NOMO-1 (cell line): Measurements from ENCODE around the gene LYG1.
"Not testable (repeated sequence)": the region's sequence is repeated elsewhere in the genome, so short reads cannot be mapped to it uniquely, and the experiment has no call there.

Source experiments
- DNase-seq, 2 experiments: peaks; one replicate each; lab custom pipeline; 2025; ENCODE audit not compliant: unreplicated experiment in 2 of 2; lab: John Stamatoyannopoulos, UW

LYG1 gene

GRCh38 chr2:99278195-99278765 lies 22.7 kb downstream of the LYG1 start:
- DNase-seq = not testable (repeated sequence)

GRCh38 chr2:99275882-99276281 lies 25.1 kb downstream of the LYG1 start:
- no peak for DNase-seq

DNA sequence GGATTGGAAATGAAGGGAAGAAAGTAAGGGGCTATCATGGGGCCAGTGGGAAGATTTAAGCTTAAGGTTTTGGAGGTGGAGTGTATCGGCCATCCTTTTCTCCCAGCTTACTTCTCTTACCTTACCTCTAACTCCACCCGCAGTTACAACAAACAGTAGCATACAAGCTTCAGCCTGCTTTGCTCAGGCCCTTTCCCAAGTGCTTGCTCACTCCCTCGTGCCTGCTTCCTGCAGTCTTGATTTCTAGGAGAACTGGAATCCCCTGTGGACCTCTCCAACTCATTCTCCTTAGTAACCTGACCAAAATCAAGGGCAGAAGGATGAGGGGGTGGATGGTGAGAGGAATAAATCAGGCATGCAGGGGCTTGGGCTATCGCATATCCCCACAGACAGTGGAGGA lies 39.8 kb downstream of the LYG1 start:
- no peak for DNase-seq

DNA sequence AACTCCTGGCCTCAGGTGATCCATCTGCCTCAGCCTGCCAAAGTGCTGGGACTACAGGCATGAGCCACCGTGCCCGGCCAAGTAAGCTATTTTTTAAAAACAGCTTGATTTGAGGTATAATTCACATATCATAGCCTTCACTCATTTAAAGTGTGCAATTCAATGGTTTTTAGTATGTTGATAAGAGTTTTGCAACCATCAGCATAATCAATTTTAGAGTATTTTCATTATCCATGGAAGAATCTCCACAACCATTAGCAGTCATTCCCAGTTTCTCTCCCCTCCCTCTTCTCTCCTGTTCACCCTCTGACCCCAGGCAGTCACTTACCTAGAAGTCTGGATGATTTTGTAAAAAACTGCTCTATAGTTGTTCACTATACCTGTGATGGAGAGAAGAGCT lies 40.8 kb downstream of the LYG1 start:
- no peak for DNase-seq

- DNase-seq = peak in 1 of 2 experiments; percentile 9
These were observed 41.5 kb downstream of the LYG1 start for GRCh38 chr2:99259465-99259864.

- DNase-seq = no peak
These were observed 44.3 kb downstream of the LYG1 start for GRCh38 chr2:99256677-99257076.

- DNase-seq = no peak
These were observed 45.3 kb downstream of the LYG1 start, which contains the start of gene LYG2 for GRCh38 chr2:99255491-99256318. Gene LYG2, minus strand, starts transcription at chr2:99255666. Its CDS starts 1,406 bp downstream, at chr2:99254260.

GRCh38 chr2:99249951-99250350 lies 51.0 kb downstream of the LYG1 start:
- DNase-seq = no peak

DNA sequence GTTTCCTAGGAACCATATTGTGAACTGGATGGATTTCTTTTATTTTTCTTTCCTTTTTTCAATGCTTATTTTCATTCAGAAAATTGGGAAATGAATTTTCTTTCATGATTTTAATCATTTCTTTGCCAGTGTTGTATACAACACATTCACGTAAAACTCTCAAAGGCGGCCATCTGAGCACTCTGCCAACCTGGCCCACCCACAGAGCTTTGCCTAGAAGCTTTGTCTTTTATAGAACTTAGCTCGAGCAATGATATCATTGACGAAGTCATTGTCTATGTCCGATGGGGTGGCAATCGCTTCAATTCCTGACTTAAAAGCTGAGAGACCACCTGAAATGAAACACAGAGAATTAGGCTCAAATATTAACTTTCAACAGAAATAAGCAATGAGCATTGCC lies 58.8 kb downstream of the LYG1 start:
- no peak for DNase-seq

GRCh38 chr2:99240431-99240830 lies 60.6 kb downstream of the LYG1 start:
- DNase-seq = no peak

- DNase-seq = no peak
These were observed 62.4 kb downstream of the LYG1 start for GRCh38 chr2:99238599-99238998.
